Measurements from ENCODE around the gene MTUS2.

GRCh38 chr13:29355029-29355428, 534.9 kb downstream of the MTUS2 start:
- TF ChIP-seq, protein P1, sequence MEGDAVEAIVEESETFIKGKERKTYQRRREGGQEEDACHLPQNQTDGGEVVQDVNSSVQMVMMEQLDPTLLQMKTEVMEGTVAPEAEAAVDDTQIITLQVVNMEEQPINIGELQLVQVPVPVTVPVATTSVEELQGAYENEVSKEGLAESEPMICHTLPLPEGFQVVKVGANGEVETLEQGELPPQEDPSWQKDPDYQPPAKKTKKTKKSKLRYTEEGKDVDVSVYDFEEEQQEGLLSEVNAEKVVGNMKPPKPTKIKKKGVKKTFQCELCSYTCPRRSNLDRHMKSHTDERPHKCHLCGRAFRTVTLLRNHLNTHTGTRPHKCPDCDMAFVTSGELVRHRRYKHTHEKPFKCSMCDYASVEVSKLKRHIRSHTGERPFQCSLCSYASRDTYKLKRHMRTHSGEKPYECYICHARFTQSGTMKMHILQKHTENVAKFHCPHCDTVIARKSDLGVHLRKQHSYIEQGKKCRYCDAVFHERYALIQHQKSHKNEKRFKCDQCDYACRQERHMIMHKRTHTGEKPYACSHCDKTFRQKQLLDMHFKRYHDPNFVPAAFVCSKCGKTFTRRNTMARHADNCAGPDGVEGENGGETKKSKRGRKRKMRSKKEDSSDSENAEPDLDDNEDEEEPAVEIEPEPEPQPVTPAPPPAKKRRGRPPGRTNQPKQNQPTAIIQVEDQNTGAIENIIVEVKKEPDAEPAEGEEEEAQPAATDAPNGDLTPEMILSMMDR (IDR thresholded peaks at IDR 0.05) = no peak
- TF ChIP-seq EZH2 (IDR thresholded peaks at IDR 0.05) = no peak

Measured in neural progenitor cell (in vitro differentiated cells).